ENCODE data around the gene AKAP6. TPM values are rescaled to one million over a fixed set of nuclear protein-coding genes. Genes with fewer than 3 reads are reported as not detected.

Gene AKAP6
- total RNA-seq, 1 experiment from 2014 or later, result 11.3 TPM

- no peak for DNase-seq (ENCODE audit: low spot score)
Measured at GRCh38 chr14:32587461-32587860, 258.4 kb downstream of the AKAP6 start.

- DNase-seq (ENCODE audit: low spot score), result no peak
Measured at GRCh38 chr14:32588448-32589320, 259.6 kb downstream of the AKAP6 start.

- no peak for DNase-seq (ENCODE audit: low spot score)
Measured at GRCh38 chr14:32590157-32590556, 261.1 kb downstream of the AKAP6 start.

GRCh38 chr14:32593290-32593942 lies 264.3 kb downstream of the AKAP6 start:
- DNase-seq (ENCODE audit: low spot score), result peak; percentile 74

GRCh38 chr14:32594766-32595165 lies 265.7 kb downstream of the AKAP6 start:
- DNase-seq (ENCODE audit: low spot score), result no peak

- DNase-seq (ENCODE audit: low spot score), result no peak
Measured at GRCh38 chr14:32595497-32595896, 266.4 kb downstream of the AKAP6 start.

- no peak for DNase-seq (ENCODE audit: low spot score)
Measured at GRCh38 chr14:32596390-32596789, 267.3 kb downstream of the AKAP6 start.

GRCh38 chr14:32597771-32598170 lies 268.7 kb downstream of the AKAP6 start:
- no peak for DNase-seq (ENCODE audit: low spot score)

GRCh38 chr14:32601069-32601468 lies 272.0 kb downstream of the AKAP6 start:
- no peak for DNase-seq (ENCODE audit: low spot score)

GRCh38 chr14:32601906-32602305 lies 272.8 kb downstream of the AKAP6 start:
- DNase-seq (ENCODE audit: low spot score), result no peak

GRCh38 chr14:32602699-32603098 lies 273.6 kb downstream of the AKAP6 start:
- no peak for DNase-seq (ENCODE audit: low spot score)

- DNase-seq (ENCODE audit: low spot score), result no peak
Measured at GRCh38 chr14:32603992-32604565, 275.0 kb downstream of the AKAP6 start.

- DNase-seq (ENCODE audit: low spot score), result peak; percentile 70
Measured at GRCh38 chr14:32606301-32606700, 277.2 kb downstream of the AKAP6 start.

- no peak for DNase-seq (ENCODE audit: low spot score)
Measured at GRCh38 chr14:32607399-32607798, 278.3 kb downstream of the AKAP6 start.

GRCh38 chr14:32608857-32609256 lies 279.8 kb downstream of the AKAP6 start:
- peak; percentile 69 for DNase-seq (ENCODE audit: low spot score)

GRCh38 chr14:32609388-32609787 lies 280.3 kb downstream of the AKAP6 start:
- no peak for DNase-seq (ENCODE audit: low spot score)

- peak; percentile 94 for DNase-seq (ENCODE audit: low spot score)
Measured at GRCh38 chr14:32611752-32612151, 282.7 kb downstream of the AKAP6 start.

GRCh38 chr14:32618991-32619390 lies 289.9 kb downstream of the AKAP6 start:
- DNase-seq (ENCODE audit: low spot score), result no peak

- no peak for DNase-seq (ENCODE audit: low spot score)
Measured at GRCh38 chr14:32620303-32620702, 291.2 kb downstream of the AKAP6 start.

- DNase-seq (ENCODE audit: low spot score), result no peak
Measured at GRCh38 chr14:32620724-32621123, 291.6 kb downstream of the AKAP6 start.

- no peak for DNase-seq (ENCODE audit: low spot score)
Measured at GRCh38 chr14:32621585-32621984, 292.5 kb downstream of the AKAP6 start.

GRCh38 chr14:32622742-32623141 lies 293.6 kb downstream of the AKAP6 start:
- DNase-seq (ENCODE audit: low spot score), result no peak

Measured in A172 (cell line).